ENCODE data around the gene SH3BGRL2. TPM values are rescaled to one million over a fixed set of nuclear protein-coding genes. Genes with fewer than 3 reads are reported as not detected.

SH3BGRL2 gene
- total RNA-seq, 4 donors from 2014 or later: 54.7 to 177 (median 128) TPM

GRCh38 chr6:79597155-79597554, 34.0 kb upstream of the SH3BGRL2 start:
- Histone ChIP-seq H3K4me1 (peaks cover 0 to 22% (median 17%) of the 10 kb centered on the region in 4 donors), H3K4me3 (no peak overlapping the region), H3K27me3 (no peaks in the 10 kb centered on the region), H3K9me3 (no peaks in the 10 kb centered on the region), H3K27ac (no peak overlapping the region), H3K36me3 (no peaks in the 10 kb centered on the region)
- in situ Hi-C loops (cut with MboI; ENCODE audit: low pct_ligation_motif_present in 1 of 4, low pct_unique_long_range_greater_than_20kb in 1 of 4, low sequenced_read_pairs in 3 of 4): no loop called here
- TF ChIP-seq CTCF (IDR thresholded peaks at IDR 0.05) (no peak), EP300 (IDR thresholded peaks at IDR 0.05; ENCODE audit: low read depth) (no peak), POLR2A (IDR thresholded peaks at IDR 0.05) (no peak), POLR2AphosphoS5 (IDR thresholded peaks at IDR 0.05) (no peak)
- WGBS, 2 donors (ENCODE audit: low coverage in 1 of 2): 83 to 100% methylated on average over 1 to 2 of the region's 2 CpGs
- no peak for DNase-seq
- intact Hi-C loops (cut with DNase I; ENCODE audit: low total_unique reads): no loop called here

- Histone ChIP-seq H3K4me3 (no peak overlapping the region), H3K9me3 (no peaks in the 10 kb centered on the region), H3K27me3 (no peaks in the 10 kb centered on the region), H3K36me3 (no peaks in the 10 kb centered on the region), H3K27ac (no peak overlapping the region), H3K4me1 (peaks cover 0 to 22% (median 19%) of the 10 kb centered on the region in 4 donors)
- WGBS, 2 donors (ENCODE audit: low coverage in 1 of 2): 70 to 74% methylated on average over 4 of the region's 4 CpGs
- DNase-seq: no peak
- TF ChIP-seq CTCF (IDR thresholded peaks at IDR 0.05) (no peak), POLR2AphosphoS5 (IDR thresholded peaks at IDR 0.05) (no peak), EP300 (IDR thresholded peaks at IDR 0.05; ENCODE audit: low read depth) (no peak), POLR2A (IDR thresholded peaks at IDR 0.05) (no peak)
- in situ Hi-C loops (cut with MboI; ENCODE audit: low pct_ligation_motif_present in 1 of 4, low pct_unique_long_range_greater_than_20kb in 1 of 4, low sequenced_read_pairs in 3 of 4): no loop called here
- intact Hi-C loops (cut with DNase I; ENCODE audit: low total_unique reads): no loop called here
Observed at GRCh38 chr6:79598012-79598411, 33.1 kb upstream of the SH3BGRL2 start.

- DNase-seq: no peak
- peaks cover 0 to 22% (median 20%) of the 10 kb centered on the region in 4 donors for H3K4me1 ChIP-seq
- H3K27me3 ChIP-seq: no peaks in the 10 kb centered on the region
- WGBS, 2 donors (ENCODE audit: low coverage in 1 of 2): 63 to 68% methylated on average over 4 to 5 of the region's 5 CpGs
- intact Hi-C loops (cut with DNase I; ENCODE audit: low total_unique reads): no loop called here
- TF ChIP-seq POLR2AphosphoS5 (IDR thresholded peaks at IDR 0.05): no peak
- no peak for TF ChIP-seq EP300 (IDR thresholded peaks at IDR 0.05; ENCODE audit: low read depth)
- no peak for TF ChIP-seq CTCF (IDR thresholded peaks at IDR 0.05)
- TF ChIP-seq POLR2A (IDR thresholded peaks at IDR 0.05): no peak
- H3K9me3 ChIP-seq: no peaks in the 10 kb centered on the region
- no peaks in the 10 kb centered on the region for H3K36me3 ChIP-seq
- no peak overlapping the region for H3K4me3 ChIP-seq
- in situ Hi-C loops (cut with MboI; ENCODE audit: low pct_ligation_motif_present in 1 of 4, low pct_unique_long_range_greater_than_20kb in 1 of 4, low sequenced_read_pairs in 3 of 4): no loop called here
- peak overlapping the region in 3 of 4 donors; percentile 60 to 76 (median 67) for H3K27ac ChIP-seq
Observed at GRCh38 chr6:79599725-79600259, 31.3 kb upstream of the SH3BGRL2 start.

- Histone ChIP-seq H3K27ac (peak overlapping the region; percentile 60 to 76 (median 66)), H3K27me3 (no peaks in the 10 kb centered on the region), H3K9me3 (no peaks in the 10 kb centered on the region), H3K4me3 (no peak overlapping the region), H3K36me3 (no peaks in the 10 kb centered on the region), H3K4me1 (peaks cover 0 to 28% (median 20%) of the 10 kb centered on the region in 4 donors)
- in situ Hi-C loops (cut with MboI; ENCODE audit: low pct_ligation_motif_present in 1 of 4, low pct_unique_long_range_greater_than_20kb in 1 of 4, low sequenced_read_pairs in 3 of 4): no loop called here
- TF ChIP-seq POLR2AphosphoS5 (IDR thresholded peaks at IDR 0.05): no peak
- no peak for TF ChIP-seq POLR2A (IDR thresholded peaks at IDR 0.05)
- TF ChIP-seq EP300 (IDR thresholded peaks at IDR 0.05; ENCODE audit: low read depth): no peak
- 49 to 100% methylated on average over 3 of the region's 3 CpGs for WGBS, 2 donors (ENCODE audit: low coverage in 1 of 2)
- no peak for DNase-seq
- intact Hi-C loops (cut with DNase I; ENCODE audit: low total_unique reads): no loop called here
Observed at GRCh38 chr6:79600313-79600712, 30.8 kb upstream of the SH3BGRL2 start.
